Fibroblast of peridontal ligament (primary cell): ENCODE measurements around the gene SHMT1.
"Not testable (repeated sequence)": the region's sequence is repeated elsewhere in the genome, so short reads cannot be mapped to it uniquely, and the experiment has no call there.

Source experiments
- DNase-seq: peaks from one replicate; pipeline ENCODE4 v3.0.0-alpha.2; 2010; ENCODE audit errors: extremely low read depth

Gene SHMT1

GRCh38 chr17:18363101-18364049 is at the start of gene SHMT1:
TSS of gene SHMT1 (minus strand) at chr17:18363550. CDS start at chr17:18355981, 7,569 bp downstream.
- peak; percentile 77 for DNase-seq

DNA sequence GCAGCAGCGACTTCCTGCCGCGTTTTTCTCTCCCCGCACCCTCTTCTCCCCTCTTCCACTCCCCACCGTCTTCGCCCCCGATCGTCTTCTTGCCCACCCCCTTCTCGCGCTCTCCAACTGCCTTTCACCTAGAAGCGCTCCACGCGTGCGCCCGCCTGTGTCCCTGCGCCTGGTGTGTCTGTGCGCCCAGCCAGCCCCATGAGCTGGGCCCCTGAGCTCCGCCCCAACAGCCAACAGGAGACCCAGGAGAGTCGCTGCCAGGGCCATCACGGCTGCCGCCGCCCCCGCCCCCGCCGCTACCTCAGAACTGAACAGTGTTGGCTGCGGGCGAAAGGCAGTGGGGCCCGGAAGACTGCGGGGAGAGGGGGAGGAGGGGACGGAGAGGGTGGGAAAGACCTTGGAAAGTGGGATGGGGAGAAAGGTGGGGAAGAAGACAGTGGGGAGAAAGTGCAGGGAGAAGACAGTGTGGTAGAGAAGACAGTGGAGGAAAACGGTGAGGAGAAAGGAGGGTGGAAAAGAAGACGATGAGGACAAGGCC is 48.7 kb upstream of the SHMT1 start:
- DNase-seq, result not testable (repeated sequence)

- DNase-seq, result peak; percentile 46
These were observed 48.1 kb upstream of the SHMT1 start for GRCh38 chr17:18411377-18411864.

DNA sequence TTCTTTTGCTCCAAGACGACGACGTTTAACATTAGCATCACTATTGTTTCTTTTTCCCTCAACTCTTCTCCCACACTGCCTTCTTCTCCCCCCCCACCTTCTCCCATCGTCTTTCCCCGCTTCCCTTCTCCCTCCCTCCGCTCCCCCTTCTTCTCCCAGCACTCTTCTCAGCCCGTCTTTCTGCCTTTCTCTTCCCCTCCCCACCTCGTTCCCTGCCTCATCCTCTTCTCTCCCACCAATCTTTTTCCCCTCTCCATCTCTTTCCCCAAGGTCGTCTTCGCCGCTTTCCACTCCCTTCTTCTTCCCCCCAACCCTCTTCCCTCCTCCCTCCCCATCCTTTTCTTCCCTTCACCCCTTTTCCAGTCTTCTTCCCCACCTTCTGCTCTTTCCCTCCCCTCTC is 47.4 kb upstream of the SHMT1 start:
- not testable (repeated sequence) for DNase-seq

DNA sequence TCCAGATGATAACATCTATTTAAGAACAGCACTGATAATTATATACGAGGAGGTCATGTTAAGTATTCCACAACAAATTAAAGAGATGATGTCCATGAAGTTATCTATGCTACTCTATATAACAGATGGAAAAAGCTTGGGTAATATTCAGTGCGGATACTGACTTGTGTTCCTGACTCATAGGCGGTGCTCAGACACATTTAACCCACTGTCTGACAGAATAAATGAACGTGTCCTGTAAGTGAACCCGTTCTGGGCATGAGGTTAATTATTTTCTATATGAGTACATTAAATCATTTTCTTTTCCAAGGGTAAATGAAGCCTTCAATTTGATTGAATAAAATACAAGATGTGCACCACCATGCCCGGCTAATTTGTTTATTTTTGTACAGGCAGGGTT is 46.0 kb upstream of the SHMT1 start:
- not testable (repeated sequence) for DNase-seq

- DNase-seq, result not testable (repeated sequence)
These were observed 45.6 kb upstream of the SHMT1 start for GRCh38 chr17:18408906-18409305.

DNA sequence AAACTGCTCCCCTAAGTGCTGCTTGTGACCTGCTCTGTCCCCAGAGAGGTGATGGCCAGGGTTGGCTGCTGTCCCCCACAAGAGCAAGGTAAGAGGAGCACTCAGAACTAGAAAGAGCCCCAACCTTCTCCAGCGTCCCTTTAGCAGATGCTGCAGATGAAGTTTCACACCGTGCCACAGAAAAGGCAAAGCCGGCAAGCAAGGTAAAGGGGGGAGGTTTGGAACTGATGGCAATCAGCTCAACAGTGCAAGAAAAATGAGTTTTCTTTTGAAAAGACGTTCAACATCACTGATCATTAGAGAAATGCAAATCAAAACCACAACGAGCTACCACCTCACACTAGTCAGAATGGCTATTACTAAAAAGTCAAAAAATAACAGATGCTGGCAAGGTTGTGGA is 40.3 kb upstream of the SHMT1 start:
- not testable (repeated sequence) for DNase-seq

DNA sequence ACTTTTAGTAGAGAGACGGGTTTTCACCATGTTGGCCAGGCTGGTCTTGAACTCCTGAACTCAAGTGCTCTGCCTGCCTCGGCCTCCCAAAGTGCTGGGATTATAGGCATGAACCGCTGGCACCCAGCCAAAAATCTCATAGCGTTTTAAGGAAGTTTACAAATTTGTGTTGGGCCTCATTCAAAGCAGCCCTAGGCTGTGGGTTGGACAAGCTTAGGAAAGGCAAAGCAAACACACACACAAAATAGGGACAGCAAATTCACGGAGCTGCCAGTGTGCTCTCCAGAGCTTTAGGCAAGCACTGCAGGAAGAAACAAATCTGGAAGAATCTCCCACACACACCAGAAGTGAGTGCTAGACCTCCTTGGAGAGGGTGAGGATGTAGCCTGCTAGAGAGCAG is 39.8 kb upstream of the SHMT1 start:
- DNase-seq, result not testable (repeated sequence)

DNA sequence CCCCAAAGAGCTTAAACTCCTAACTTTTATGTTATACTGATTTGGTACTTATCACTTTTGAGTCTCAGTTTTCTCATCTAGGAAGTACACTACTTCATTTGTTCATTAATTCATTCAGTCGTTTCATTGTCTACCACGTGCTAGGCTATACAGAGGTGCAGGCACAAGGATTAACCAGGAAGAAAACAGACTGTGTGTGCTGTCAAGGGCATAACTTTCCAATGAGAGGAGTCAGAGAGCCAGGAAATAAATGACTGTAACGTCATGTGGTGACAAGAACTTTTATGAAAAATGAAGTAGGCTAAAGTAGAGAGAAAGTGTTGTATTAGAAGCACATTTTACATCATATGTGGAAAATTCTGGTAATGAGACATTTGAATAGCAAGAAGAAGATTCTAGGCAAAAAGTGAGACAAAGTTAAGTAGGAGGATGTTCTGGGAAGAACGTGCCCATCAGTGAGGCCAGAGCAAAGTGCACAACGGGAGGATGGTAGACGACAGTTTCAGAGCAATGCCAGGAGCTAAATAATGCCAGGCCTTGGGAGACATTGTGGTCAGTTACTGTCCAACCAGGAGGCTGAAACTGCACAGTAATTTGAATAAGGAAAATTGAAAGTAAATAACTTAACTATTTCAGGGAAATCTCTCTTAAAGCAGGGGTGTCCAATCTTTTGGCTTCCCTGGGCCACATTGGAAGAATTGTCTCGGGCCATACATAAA is 38.7 kb upstream of the SHMT1 start:
- DNase-seq, result not testable (repeated sequence)

DNA sequence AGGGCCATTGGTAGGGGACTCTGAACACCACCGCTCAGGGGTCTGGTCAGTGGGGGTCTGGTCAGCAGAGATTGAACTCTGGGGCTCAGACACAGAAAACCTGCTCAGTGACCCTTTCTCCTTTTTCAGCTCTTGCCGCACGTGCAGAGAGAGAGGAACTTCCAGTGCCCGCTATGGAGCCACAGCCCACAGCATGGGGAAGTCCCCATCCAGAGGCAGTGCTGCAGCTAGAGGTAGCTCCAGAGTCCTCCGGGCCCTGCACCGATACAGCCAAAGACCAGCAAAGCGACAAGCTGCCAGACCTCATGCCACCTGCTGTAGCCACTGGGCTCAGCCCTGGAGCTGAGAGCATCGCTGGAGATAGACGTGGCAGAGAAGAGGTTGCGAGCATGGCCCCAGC is 25.4 kb upstream of the SHMT1 start:
- DNase-seq, result not testable (repeated sequence)

GRCh38 chr17:18388266-18388665 is 24.9 kb upstream of the SHMT1 start:
- not testable (repeated sequence) for DNase-seq

DNA sequence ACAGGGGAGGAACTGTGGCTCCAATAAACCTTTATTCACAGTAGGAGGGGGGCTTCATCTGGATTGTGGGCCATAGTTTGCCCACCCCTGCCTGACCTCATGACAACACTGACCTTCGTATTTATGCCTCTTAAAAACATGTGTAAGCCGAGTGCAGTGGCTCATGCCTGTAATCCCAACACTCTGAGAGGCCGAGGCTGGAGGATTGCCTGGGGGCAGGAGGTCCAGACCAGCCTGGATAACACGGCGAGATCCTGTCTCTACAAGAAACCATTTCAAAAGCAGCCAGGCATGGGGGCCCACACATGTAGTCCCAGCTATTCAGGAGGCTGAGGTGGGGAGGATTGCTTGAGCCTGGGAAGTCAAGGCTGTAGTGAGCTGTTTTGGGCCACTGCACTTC is 24.2 kb upstream of the SHMT1 start:
- not testable (repeated sequence) for DNase-seq

DNA sequence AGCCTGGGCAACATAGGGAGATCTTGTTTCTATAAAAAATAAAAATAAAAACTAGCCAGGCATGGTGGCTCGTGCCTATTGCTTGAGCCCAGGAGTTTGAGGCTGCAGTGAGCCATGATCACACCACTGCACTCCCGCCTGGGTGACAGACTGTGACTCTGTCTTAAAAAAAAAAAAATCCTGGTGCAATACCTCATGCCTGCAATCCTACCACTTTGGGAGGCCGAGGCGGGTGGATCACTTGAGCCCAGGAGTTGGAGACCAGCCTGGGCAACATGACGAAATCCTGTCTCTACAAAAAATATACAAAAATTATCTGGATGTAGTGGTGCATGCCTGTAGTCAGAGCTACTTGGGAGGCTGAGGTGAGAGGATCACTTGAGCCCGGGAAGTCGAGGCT is 20.9 kb upstream of the SHMT1 start:
- DNase-seq, result not testable (repeated sequence)

GRCh38 chr17:18383079-18383481 is 19.7 kb upstream of the SHMT1 start:
- not testable (repeated sequence) for DNase-seq

DNA sequence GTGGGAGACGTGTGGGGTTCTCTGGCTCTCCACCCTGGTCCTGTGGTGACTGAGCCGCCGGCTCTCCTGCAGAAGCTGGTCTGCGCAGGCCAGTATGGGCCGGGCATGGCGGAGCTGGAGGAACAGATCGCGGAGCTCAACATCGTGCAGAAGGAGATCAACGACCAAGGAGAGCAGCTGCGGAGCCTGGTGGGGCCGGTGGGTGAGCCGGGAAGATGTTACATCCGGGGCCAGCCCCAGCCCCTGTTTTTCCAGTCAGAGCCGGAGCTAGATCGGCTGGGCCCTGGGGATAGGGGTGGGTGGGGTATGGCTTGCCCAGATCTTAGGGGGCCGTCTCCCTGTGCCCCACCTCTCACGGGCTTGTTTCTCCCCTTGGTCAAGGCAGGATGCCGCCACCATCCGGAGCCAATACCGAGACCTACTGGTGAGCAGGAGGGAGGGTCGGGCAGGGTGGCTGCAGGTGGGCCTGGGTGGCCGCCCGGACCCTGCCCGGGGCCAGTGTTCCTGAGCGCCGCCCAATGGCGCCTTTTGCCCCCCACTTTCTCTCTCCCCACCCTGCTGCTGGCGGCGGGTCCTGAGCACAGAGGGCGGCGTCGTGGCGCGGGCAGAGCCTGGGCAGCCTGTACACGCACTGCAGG is 19.2 kb upstream of the SHMT1 start:
- no peak for DNase-seq

DNA sequence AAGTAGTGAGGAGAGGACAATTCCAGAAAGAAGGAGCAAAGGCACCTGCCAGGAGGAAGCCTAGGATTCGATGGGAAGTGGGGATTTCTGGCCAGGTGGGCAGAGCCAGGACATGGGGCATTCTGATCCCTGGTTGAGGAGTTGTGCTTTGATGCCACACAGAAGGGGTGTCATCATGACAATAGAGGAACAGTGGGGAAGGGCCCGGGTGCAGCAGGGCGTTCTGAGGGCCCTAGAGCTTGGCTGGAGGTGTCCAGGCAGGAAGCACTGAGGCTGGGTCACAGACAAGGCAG is 18.5 kb upstream of the SHMT1 start:
- no peak for DNase-seq

DNA sequence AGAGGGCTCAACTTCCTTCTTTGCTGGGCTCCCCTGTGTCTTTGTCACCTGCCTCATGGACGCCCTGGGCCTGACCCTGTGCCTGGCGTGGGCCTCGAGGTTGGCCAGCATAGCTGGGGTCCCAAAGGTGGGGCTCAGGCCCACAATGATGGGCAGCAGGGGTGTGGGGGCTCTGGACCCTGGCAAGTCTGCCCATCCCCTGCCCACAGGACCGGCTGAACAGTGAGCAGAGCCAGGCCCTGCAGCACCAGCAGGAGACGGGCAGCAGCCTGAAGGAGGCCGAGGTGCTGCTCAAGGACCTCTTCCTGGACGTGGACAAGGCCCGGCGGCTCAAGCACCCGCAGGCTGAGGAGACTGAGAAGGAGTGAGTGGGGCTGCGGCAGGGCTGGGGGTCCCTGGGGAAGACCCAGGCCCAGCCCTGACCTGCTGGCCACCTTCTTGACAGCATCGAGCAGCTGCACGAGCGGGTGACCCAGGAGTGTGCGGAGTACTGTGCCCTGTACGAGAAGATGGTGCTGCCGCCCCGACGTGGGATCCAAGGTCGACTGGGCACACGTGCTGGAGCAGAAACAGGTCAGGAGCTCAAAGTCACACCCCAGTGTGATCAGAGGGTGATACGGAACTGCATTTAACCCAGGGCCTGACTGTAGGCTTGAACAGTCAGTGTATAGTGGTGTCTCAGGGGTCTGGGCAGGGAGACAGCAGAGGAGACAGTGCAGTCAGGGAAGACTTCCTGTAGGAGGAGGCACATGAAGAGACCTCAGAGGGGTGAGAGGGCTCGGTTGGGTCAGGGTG is 18.0 kb upstream of the SHMT1 start:
- DNase-seq, result no peak

GRCh38 chr17:18380471-18381157 is 17.3 kb upstream of the SHMT1 start:
- no peak for DNase-seq

DNA sequence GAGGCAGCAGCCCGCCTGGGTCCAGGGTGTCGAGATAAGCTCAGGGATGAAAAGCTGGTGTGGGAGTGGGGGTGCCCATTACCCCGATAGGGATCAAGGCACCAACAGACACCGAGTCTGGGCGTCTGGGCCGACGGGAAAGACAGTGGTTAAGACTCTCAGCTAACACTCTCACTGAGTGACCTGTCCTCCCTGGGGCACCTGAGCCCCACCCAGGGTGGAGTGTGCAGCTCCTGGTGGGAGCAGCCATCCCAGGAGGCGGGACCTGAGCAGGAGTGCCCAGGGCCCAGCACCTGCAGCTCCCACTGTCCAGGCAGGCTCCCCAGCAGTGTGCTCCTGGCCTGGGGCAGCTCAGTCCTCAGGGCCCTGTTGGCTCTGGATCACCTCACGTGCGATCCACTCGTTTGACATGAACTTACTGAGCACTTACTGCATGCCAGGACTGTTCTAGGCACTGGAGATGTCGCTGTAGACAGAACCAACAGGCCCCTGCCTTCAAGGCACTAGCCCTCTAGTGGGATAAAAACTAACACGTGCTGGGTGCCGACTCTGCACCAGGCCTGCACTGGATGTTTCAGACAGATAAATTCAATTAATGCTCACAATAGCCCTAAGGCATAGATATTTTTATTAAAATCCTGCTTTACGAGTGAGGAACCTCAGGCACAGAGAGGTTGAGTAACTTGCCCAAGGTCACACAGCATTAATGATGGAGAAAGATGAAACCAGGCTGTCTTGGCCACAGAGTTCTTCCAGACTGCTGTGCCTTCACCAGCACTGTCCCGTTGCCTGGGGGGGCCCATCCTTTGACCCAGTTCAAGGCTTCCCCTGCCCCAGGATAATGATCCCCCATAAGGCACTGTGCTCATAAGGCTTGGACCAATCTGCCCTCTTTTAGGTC is 16.1 kb upstream of the SHMT1 start:
- DNase-seq, result no peak

- peak; percentile 18 for DNase-seq
These were observed 15.3 kb upstream of the SHMT1 start for GRCh38 chr17:18378614-18379013.
